ENCODE results near the gene NELFCD.

NELFCD gene

GRCh38 chr20:59030911-59031563, 50.0 kb downstream of the NELFCD start:
- in situ Hi-C loops (cut with MboI; ENCODE audit: low pct_unique_long_range_greater_than_20kb, low sequenced_read_pairs, unreplicated experiment), result no loop called here
- DNase-seq (ENCODE audit: low spot score), result no peak
- no peak for TF ChIP-seq CTCF (IDR thresholded peaks at IDR 0.05; ENCODE audit: extremely low read depth, insufficient read depth, missing control alignments)

- no peak for DNase-seq (ENCODE audit: low spot score)
- in situ Hi-C loops (cut with MboI; ENCODE audit: low pct_unique_long_range_greater_than_20kb, low sequenced_read_pairs, unreplicated experiment), result no loop called here
- no peak for TF ChIP-seq CTCF (IDR thresholded peaks at IDR 0.05; ENCODE audit: extremely low read depth, insufficient read depth, missing control alignments)
These were observed 50.5 kb downstream of the NELFCD start for GRCh38 chr20:59031564-59032022.

- TF ChIP-seq CTCF (IDR thresholded peaks at IDR 0.05; ENCODE audit: extremely low read depth, insufficient read depth, missing control alignments), result no peak
- in situ Hi-C loops (cut with MboI; ENCODE audit: low pct_unique_long_range_greater_than_20kb, low sequenced_read_pairs, unreplicated experiment), result no loop called here
- peak; percentile 97 for DNase-seq (ENCODE audit: low spot score)
These were observed 51.1 kb downstream of the NELFCD start, which contains the start of gene ATP5F1E for GRCh38 chr20:59032023-59032712. ATP5F1E (minus strand) TSS chr20:59032335; CDS start chr20:59032251, 84 bp downstream.

GRCh38 chr20:59032713-59033059, 51.6 kb downstream of the NELFCD start:
- in situ Hi-C loops (cut with MboI; ENCODE audit: low pct_unique_long_range_greater_than_20kb, low sequenced_read_pairs, unreplicated experiment), result no loop called here

GRCh38 chr20:59033093-59033492, 52.0 kb downstream of the NELFCD start:
- no peak for DNase-seq (ENCODE audit: low spot score)
- TF ChIP-seq CTCF (IDR thresholded peaks at IDR 0.05; ENCODE audit: extremely low read depth, insufficient read depth, missing control alignments), result no peak
- in situ Hi-C loops (cut with MboI; ENCODE audit: low pct_unique_long_range_greater_than_20kb, low sequenced_read_pairs, unreplicated experiment), result no loop called here

More at GRCh38 chr20:59032713-59033059, 51.6 kb downstream of the NELFCD start:
- DNase-seq (ENCODE audit: low spot score), result no peak
- TF ChIP-seq CTCF (IDR thresholded peaks at IDR 0.05; ENCODE audit: extremely low read depth, insufficient read depth, missing control alignments), result no peak

GRCh38 chr20:59033616-59034165, 52.6 kb downstream of the NELFCD start:
- in situ Hi-C loops (cut with MboI; ENCODE audit: low pct_unique_long_range_greater_than_20kb, low sequenced_read_pairs, unreplicated experiment), result no loop called here
- TF ChIP-seq CTCF (IDR thresholded peaks at IDR 0.05; ENCODE audit: extremely low read depth, insufficient read depth, missing control alignments), result no peak
- DNase-seq (ENCODE audit: low spot score), result no peak

Data from GM13977 (cell line).